PC-3 (cell line): ENCODE measurements around the gene JAML. TPM values are rescaled to one million over a fixed set of nuclear protein-coding genes. Genes with fewer than 3 reads are reported as not detected.

Source experiments
- ATAC-seq: fragments of 200-7000 bp; cut with Tn5 transposase; 2 replicates; pipeline ENCODE4 v1.9.1; 2020; ENCODE audit warnings: mild to moderate bottlenecking, moderate library complexity
- BruUV-seq: library from RNA; stranded (reverse); fragments of 400-500 nt; replicated peaks from 2 replicates; lab custom pipeline; 2021; lab: Mats Ljungman, UMichigan
- CTCF ChIA-PET: fragments of 300-600 bp; sonication (Branson Sonifier 250); formaldehyde crosslinking; loops from one replicate; lab custom pipeline; 2022; ENCODE audit warnings: antibody characterized with exemption; lab: Charles Lee
- POLR2A ChIA-PET: fragments of 300-600 bp; sonication (Branson Sonifier 250); formaldehyde crosslinking; loops from one replicate; lab custom pipeline; 2022; ENCODE audit warnings: antibody characterized with exemption; ENCODE audit not compliant: unreplicated experiment; lab: Charles Lee
- DNase-seq: peaks from one replicate; pipeline ENCODE4 v3.0.0-alpha.2; 2015
- H2AFZ ChIP-seq: fragments of 300-600 bp; sonication (generic); 2 replicates; pipeline ENCODE4 v1.6.0; 2016; ENCODE audit warnings: antibody characterized with exemption, low read length
- H3F3A ChIP-seq: fragments of 300-600 bp; sonication (generic); one replicate; pipeline ENCODE4 v1.6.0; 2017; ENCODE audit warnings: antibody characterized with exemption, low read length, control low read depth, mild to moderate bottlenecking; ENCODE audit not compliant: unreplicated experiment
- H3K27ac ChIP-seq: fragments of 300-600 bp; sonication (generic); 2 replicates; pipeline ENCODE4 v1.5.1; 2016; ENCODE audit warnings: mild to moderate bottlenecking, low read length
- H3K27me3 ChIP-seq: fragments of 300-600 bp; sonication (generic); 2 replicates; pipeline ENCODE4 v1.6.1; 2016; ENCODE audit warnings: low read length, mixed read lengths
- H3K36me3 ChIP-seq: fragments of 300-600 bp; sonication (generic); 2 replicates; pipeline ENCODE4 v1.6.1; 2016; ENCODE audit warnings: low read depth, mixed run types, low read length, mixed read lengths
- H3K4me1 ChIP-seq: fragments of 300-600 bp; sonication (generic); 2 replicates; pipeline ENCODE4 v1.5.1; 2016; ENCODE audit warnings: low read length; ENCODE audit not compliant: insufficient read depth
- H3K4me2 ChIP-seq: fragments of 300-600 bp; sonication (generic); 2 replicates; pipeline ENCODE4 v1.6.0; 2016; ENCODE audit warnings: low read length
- H3K4me3 ChIP-seq: fragments of 300-600 bp; sonication (generic); 2 replicates; pipeline ENCODE4 v1.5.1; 2016; ENCODE audit warnings: mild to moderate bottlenecking, low read length, mixed read lengths
- H3K79me2 ChIP-seq: fragments of 300-600 bp; sonication (generic); 2 replicates; pipeline ENCODE4 v1.6.1; 2017; ENCODE audit warnings: low read length, mixed read lengths
- H3K9ac ChIP-seq: fragments of 300-600 bp; sonication (generic); 2 replicates; pipeline ENCODE4 v1.6.0; 2016; ENCODE audit warnings: mild to moderate bottlenecking, low read length
- H3K9me2 ChIP-seq: fragments of 300-600 bp; sonication (generic); replicated peaks from 2 replicates; pipeline ENCODE4 v1.6.1; 2016; ENCODE audit warnings: mixed run types, low read length, mixed read lengths
- H3K9me3 ChIP-seq: fragments of 300-600 bp; sonication (generic); 2 replicates; pipeline ENCODE4 v1.6.1; 2016; ENCODE audit warnings: low read length, mixed read lengths
- H4K20me1 ChIP-seq: fragments of 300-600 bp; sonication (generic); 2 replicates; pipeline ENCODE4 v1.6.1; 2016; ENCODE audit warnings: low read length, mixed read lengths
- CTCF ChIP-seq: fragments of 300-600 bp; sonication (generic); conservative IDR thresholded peaks from 2 replicates; pipeline ENCODE4 v1.5.1; 2017; ENCODE audit warnings: antibody characterized with exemption, low read depth, mild to moderate bottlenecking, low read length
- EZH2 ChIP-seq: fragments of 300-600 bp; sonication (generic); IDR thresholded peaks from one replicate; pipeline ENCODE4 v1.6.1; 2017; ENCODE audit warnings: antibody characterized with exemption, mild to moderate bottlenecking, low read length; ENCODE audit not compliant: unreplicated experiment
- EZH2phosphoT487 ChIP-seq: fragments of 300-600 bp; sonication (generic); IDR thresholded peaks from 2 replicates; pipeline ENCODE4 v1.6.1; 2018; ENCODE audit warnings: mild to moderate bottlenecking, antibody characterized with exemption, low read length, borderline replicate concordance
- intact Hi-C: fragments of 100-400 bp; cut with micrococcal nuclease; formaldehyde crosslinking; loops from 2 replicates; pipeline ENCODE4 v1.9.0; 2023
- total RNA-seq: library from RNA; depleted of rRNA; stranded (reverse); fragments of >200 nt; gene quantifications from 2 replicates; pipeline ENCODE4 v1.2.3, GENCODE V29; 2014

JAML gene
- total RNA-seq, 1 experiment from 2014 or later = not detected

- ATAC-seq (no peak), DNase-seq (no peak)
- Histone ChIP-seq H3K79me2 (peaks cover 9% of the 10 kb centered on the region), H3K9me3 (no peaks in the 10 kb centered on the region), H3K27me3 (no peaks in the 10 kb centered on the region), H4K20me1 (no peaks in the 10 kb centered on the region), H3K4me2 (no peak overlapping the region), H3K4me1 (peaks cover 27% of the 10 kb centered on the region), H3K4me3 (no peak overlapping the region), H3K9ac (no peak overlapping the region), H3F3A (peaks cover 4% of the 10 kb centered on the region), H3K36me3 (no peaks in the 10 kb centered on the region), H3K9me2 (no peaks in the 10 kb centered on the region), H3K27ac (no peak overlapping the region), H2AFZ (no peak overlapping the region)
- BruUV-seq = no TSS peak
- ChIA-PET CTCF (no interaction called here), POLR2A (no interaction called here)
- intact Hi-C loops = no loop called here
- no peak for TF ChIP-seq EZH2
- TF ChIP-seq EZH2phosphoT487 = no peak
- TF ChIP-seq CTCF = no peak
Measured at GRCh38 chr11:118238421-118238820, 13.6 kb upstream of the JAML start.

GRCh38 chr11:118236170-118236569 is 11.4 kb upstream of the JAML start:
- Histone ChIP-seq H4K20me1 (no peaks in the 10 kb centered on the region), H2AFZ (no peak overlapping the region), H3K79me2 (no peaks in the 10 kb centered on the region), H3K36me3 (no peaks in the 10 kb centered on the region), H3K27me3 (no peaks in the 10 kb centered on the region), H3K4me2 (no peak overlapping the region), H3K9me2 (no peaks in the 10 kb centered on the region), H3K4me3 (no peak overlapping the region), H3K9me3 (no peaks in the 10 kb centered on the region), H3F3A (no peaks in the 10 kb centered on the region), H3K9ac (no peak overlapping the region), H3K27ac (no peak overlapping the region), H3K4me1 (peaks cover 16% of the 10 kb centered on the region)
- intact Hi-C loops = no loop called here
- ATAC-seq = no peak
- POLR2A ChIA-PET = no interaction called here
- DNase-seq = no peak
- CTCF ChIA-PET = no interaction called here
- BruUV-seq = no TSS peak
- TF ChIP-seq EZH2 = no peak
- no peak for TF ChIP-seq CTCF
- TF ChIP-seq EZH2phosphoT487 = no peak

GRCh38 chr11:118234833-118235232 is 10.0 kb upstream of the JAML start:
- no peak for ATAC-seq
- Histone ChIP-seq H3K9me2 (no peaks in the 10 kb centered on the region), H3K79me2 (no peaks in the 10 kb centered on the region), H3K27me3 (no peaks in the 10 kb centered on the region), H3K36me3 (no peaks in the 10 kb centered on the region), H4K20me1 (no peaks in the 10 kb centered on the region), H3K9ac (no peak overlapping the region), H3K4me2 (no peak overlapping the region), H3F3A (no peaks in the 10 kb centered on the region), H3K27ac (no peak overlapping the region), H2AFZ (no peak overlapping the region), H3K4me3 (no peak overlapping the region), H3K9me3 (no peaks in the 10 kb centered on the region), H3K4me1 (peaks cover 9% of the 10 kb centered on the region; the same call in 1 of the 2 replicates)
- no peak for TF ChIP-seq CTCF
- TF ChIP-seq EZH2 = no peak
- no peak for TF ChIP-seq EZH2phosphoT487
- ChIA-PET POLR2A (no interaction called here), CTCF (no interaction called here)
- intact Hi-C loops = no loop called here
- BruUV-seq = no TSS peak
- DNase-seq = no peak
